GM13976 (cell line): Measurements from ENCODE around the gene KCNQ1.

ENCODE experiments used
- DNase-seq: peaks from one replicate; pipeline ENCODE4 v3.0.0; 2012; ENCODE audit warnings: low spot score
- in situ Hi-C: fragments of 300-500 bp; cut with MboI; formaldehyde crosslinking; loops from one replicate; pipeline ENCODE4 v1.12.0; 2022; ENCODE audit warnings: low sequenced_read_pairs, mixed read lengths, inconsistent platforms; ENCODE audit not compliant: unreplicated experiment
- TF ChIP-seq, protein P1 (sequence below): IDR thresholded peaks from 2 replicates; pipeline ENCODE4 v1.5.1; 2012; ENCODE audit warnings: borderline replicate concordance, mild to moderate bottlenecking; ENCODE audit not compliant: insufficient read depth; ENCODE audit errors: extremely low read depth, missing control alignments, control extremely low read depth

KCNQ1 gene

DNA sequence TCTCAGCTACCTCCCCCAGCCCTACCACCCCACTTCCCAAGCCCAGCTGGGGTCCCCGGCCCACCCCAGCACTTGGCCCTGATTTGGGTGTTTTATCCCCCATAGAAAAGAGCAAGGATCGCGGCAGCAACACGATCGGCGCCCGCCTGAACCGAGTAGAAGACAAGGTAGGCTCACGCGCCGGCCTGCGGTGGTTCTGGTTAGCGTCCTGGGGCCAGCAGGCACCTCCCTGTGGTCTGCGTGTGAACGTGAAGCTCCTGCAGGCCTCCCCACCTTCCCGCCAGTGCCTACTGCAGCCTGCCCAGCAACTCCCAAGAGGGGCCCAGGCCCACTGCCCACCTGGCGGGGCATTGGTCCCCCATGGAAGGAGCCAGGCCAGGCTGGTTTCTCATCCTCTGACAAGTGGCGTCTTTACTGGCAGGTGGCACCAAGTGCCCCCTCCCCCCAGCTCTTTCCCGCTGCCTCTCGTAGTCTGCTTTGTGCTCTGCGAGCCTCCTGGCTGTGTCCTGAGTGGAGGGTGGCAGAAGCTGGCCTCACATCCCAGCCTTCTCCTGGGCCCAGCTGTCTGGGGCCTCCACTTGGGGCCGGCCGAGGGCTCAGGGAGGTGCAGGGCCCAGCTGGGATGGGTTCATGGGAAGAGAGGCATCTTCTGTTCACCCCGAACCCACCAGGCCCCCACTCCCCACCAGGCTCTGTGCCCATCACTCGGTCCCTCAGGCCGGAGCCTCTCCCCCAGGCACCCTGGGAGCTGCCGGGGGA, 333.2 kb downstream of the KCNQ1 start:
- in situ Hi-C loops: no loop called here
- TF ChIP-seq, protein P1, sequence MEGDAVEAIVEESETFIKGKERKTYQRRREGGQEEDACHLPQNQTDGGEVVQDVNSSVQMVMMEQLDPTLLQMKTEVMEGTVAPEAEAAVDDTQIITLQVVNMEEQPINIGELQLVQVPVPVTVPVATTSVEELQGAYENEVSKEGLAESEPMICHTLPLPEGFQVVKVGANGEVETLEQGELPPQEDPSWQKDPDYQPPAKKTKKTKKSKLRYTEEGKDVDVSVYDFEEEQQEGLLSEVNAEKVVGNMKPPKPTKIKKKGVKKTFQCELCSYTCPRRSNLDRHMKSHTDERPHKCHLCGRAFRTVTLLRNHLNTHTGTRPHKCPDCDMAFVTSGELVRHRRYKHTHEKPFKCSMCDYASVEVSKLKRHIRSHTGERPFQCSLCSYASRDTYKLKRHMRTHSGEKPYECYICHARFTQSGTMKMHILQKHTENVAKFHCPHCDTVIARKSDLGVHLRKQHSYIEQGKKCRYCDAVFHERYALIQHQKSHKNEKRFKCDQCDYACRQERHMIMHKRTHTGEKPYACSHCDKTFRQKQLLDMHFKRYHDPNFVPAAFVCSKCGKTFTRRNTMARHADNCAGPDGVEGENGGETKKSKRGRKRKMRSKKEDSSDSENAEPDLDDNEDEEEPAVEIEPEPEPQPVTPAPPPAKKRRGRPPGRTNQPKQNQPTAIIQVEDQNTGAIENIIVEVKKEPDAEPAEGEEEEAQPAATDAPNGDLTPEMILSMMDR: no peak
- DNase-seq: no peak

DNA sequence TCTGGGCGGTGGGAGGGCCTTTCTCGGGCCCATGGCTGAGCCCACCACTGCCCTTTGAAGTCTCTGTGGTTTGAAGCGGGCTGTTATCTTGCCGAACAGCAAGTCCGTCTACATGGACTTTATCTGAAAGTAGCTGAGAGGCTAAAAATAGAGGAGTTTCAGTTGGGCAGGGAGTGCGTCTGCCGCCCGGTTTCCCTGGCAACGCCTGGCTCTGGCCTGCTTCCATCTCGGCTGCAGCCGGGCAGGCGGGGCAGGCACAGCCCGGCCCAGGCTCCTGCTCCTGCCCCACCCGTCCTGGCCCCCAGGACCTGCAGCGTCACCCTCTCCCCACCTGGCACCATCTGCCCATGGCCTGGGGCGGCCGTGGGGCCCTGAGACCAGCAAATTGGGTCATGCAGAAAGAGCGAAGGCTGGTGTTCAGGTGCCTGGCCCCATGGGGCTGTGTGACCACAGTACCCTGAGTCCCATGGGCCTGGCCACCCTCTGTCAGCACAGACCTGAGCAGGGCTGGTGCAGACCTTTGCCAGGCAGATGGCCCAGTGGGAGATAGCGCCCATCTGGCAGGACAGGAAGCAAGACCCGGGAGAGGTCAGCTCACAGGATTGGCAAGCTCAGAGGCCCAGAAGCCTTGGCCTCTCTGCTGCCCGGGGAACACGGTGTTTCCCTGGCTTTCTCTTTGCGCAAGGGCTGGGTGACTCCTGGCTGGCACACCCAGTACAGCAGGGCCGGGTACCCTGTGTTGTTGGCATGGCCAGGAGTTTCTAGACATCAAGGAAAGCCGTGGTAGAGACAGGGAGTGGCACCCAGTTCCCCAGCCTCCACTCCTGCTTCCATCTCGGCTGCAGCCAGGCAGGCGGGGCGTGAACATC, 334.1 kb downstream of the KCNQ1 start:
- no peak for DNase-seq
- TF ChIP-seq, protein P1: no peak
- in situ Hi-C loops: no loop called here

DNA sequence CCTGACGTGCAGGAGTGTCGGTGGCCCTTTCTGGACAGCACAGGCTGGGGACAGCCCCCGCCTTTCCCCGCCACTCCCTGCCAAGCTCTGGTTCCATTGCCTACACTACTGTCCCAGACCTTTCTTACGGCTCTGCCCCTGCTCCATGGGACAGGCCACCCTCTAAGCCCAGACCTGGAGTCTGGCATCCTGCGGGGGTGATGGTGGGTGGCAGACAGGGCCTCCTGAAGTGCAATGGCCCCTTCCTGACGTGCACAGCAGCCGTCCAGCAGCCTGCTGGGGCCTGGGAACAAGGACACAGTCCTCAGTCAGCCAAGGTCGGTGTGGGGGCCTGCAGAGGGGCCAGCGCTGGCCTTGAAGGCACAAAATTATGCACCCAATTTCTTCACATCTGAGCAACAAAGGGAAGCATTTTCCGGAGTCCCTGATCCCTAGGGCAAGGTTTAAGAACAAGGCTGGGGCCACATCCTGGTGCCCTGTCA, 334.7 kb downstream of the KCNQ1 start:
- in situ Hi-C loops: no loop called here
- TF ChIP-seq, protein P1: no peak
- no peak for DNase-seq

DNA sequence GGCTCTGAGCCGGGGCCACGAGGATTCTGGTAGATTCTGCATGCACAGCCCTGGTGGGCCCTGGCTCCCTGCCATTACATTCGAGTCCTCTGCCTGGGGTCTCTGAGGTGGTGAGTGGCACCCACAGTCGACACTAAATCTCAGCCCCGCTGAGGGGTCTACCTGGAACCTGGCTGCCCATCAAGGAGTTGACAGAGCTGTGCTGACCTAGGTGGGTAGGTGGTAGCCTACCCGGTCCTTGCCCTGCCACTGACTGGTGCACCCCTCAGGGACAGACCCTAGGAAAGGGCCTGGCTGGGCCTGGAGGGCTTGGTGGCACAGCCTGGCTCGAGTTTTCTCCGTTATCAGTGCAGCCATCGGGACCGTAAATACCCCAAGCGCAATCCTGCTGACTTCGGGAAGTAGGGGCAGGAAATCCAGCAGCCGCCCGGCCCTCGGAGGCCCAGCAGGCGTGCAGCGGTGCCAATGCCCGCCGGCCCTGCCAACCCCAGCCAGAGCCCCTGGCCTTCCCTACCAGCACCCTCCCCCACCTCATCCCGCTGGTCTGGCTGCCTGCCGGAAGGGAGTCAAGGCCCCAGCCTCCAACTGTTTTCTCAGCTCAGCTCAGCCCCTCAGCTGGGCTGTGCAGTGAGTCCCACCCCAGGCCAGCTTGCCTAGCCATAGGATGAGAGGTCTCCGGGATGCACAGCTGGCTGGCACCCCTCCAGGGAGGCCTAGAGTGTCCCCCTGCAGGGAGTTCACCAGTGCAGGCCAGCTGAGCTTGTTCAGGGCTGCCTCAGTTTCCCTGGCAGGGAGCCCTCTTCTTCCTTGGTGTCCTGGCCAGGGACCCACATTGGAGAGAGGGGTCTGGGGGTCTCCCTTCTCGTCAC, 335.4 kb downstream of the KCNQ1 start:
- no peak for DNase-seq
- in situ Hi-C loops: no loop called here
- TF ChIP-seq, protein P1: no peak

DNA sequence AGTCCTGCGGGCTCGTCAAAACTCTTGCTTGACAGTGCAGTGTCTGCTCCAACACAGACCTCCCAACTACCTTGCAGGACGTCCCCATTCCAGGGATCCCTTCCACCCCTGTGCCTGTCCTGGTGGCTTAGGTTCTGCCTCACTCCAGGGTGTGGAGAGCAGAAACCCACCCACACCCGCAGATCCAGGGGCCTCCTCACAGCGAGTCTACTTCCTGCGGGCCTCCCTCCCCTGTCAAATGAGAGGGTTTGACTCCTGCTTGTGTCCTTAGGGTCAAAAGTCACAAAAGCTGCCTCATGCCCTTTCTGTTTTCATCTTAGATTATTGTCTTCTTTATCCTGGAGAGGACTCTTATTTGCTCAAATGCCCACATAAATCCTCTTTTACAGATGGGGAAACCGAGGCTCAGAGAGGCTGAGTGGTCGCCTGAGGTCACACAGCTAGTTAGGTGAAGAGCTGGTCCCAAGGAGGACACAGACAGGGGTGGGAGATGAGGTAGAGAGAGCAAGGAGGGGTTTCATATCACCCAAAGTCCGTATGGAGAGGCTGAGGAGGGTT, 336.1 kb downstream of the KCNQ1 start:
- TF ChIP-seq, protein P1: no peak
- DNase-seq: no peak
- in situ Hi-C loops: no loop called here
